Measurements from ENCODE around the gene PIK3C3. TPM values are rescaled to one million over a fixed set of nuclear protein-coding genes. Genes with fewer than 3 reads are reported as not detected.

The PIK3C3 gene
- total RNA-seq, 1 experiment from 2014 or later, result 50.8 TPM

DNA sequence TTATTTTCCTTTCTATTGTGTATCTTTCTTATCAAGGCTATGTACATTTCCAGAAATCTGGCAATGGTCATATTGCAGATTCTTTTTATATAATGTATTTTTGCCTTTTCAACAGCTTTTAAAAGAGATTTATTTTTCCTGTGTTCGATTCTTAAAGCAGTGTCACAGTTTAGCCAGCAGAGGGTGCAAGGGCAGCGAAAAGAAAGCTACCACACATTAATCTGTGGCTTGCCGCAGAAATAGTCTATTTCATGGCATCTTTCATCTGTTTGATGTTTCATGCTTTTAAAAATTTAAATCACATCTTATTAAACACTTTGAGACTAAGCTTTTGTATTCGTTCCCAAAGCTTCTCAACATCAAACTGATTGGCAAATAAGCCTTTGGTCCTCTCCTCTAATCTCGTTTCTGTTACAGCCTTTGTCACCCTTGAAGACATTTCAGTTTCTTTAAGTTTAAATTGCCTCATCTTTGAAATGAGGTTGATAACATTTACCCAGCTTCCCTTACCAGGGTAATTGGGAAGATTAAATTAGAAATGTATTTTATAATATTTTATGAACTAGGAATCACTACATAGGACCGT is 73.3 kb downstream of the PIK3C3 start:
- Histone ChIP-seq H3K9me3 (ENCODE audit: low read depth, low read length, poor library complexity, severe bottlenecking) (no peaks in the 10 kb centered on the region), H3K36me3 (ENCODE audit: insufficient read depth, low read length, poor library complexity, severe bottlenecking) (no peaks in the 10 kb centered on the region), H3K4me1 (ENCODE audit: insufficient read depth, low read length, poor library complexity, severe bottlenecking) (peaks cover 18% of the 10 kb centered on the region), H3K27me3 (replicated peaks; ENCODE audit: insufficient read depth, low read depth, low read length, poor library complexity) (no peaks in the 10 kb centered on the region), H3K4me3 (ENCODE audit: low read depth, low read length, poor library complexity, severe bottlenecking) (no peak overlapping the region), H3K27ac (ENCODE audit: low read depth, low read length, poor library complexity, severe bottlenecking) (no peak overlapping the region)
- CTCF ChIA-PET, result no interaction called here
- DNase-seq (ENCODE audit: low spot score), result peak; percentile 56
- BruUV-seq (replicated peaks), result no TSS peak
- POLR2A ChIA-PET (ENCODE audit: low non-redundant PET), result interaction anchor here (0.6 kb wide), 2 partner anchors 31 to 83 kb away, joined by 3 read pairs; no protein-coding TSS in a partner anchor
- intact Hi-C loops (cut with micrococcal nuclease; ENCODE audit: unreplicated experiment), result no loop called here
- no peak for TF ChIP-seq EZH2 (IDR thresholded peaks at IDR 0.05; ENCODE audit: borderline replicate concordance, low read depth, low read length, poor library complexity, severe bottlenecking)
- TF ChIP-seq, protein P1, sequence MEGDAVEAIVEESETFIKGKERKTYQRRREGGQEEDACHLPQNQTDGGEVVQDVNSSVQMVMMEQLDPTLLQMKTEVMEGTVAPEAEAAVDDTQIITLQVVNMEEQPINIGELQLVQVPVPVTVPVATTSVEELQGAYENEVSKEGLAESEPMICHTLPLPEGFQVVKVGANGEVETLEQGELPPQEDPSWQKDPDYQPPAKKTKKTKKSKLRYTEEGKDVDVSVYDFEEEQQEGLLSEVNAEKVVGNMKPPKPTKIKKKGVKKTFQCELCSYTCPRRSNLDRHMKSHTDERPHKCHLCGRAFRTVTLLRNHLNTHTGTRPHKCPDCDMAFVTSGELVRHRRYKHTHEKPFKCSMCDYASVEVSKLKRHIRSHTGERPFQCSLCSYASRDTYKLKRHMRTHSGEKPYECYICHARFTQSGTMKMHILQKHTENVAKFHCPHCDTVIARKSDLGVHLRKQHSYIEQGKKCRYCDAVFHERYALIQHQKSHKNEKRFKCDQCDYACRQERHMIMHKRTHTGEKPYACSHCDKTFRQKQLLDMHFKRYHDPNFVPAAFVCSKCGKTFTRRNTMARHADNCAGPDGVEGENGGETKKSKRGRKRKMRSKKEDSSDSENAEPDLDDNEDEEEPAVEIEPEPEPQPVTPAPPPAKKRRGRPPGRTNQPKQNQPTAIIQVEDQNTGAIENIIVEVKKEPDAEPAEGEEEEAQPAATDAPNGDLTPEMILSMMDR (conservative IDR thresholded peaks at IDR 0.05; ENCODE audit: low read depth, low read length), result peak; percentile 90

DNA sequence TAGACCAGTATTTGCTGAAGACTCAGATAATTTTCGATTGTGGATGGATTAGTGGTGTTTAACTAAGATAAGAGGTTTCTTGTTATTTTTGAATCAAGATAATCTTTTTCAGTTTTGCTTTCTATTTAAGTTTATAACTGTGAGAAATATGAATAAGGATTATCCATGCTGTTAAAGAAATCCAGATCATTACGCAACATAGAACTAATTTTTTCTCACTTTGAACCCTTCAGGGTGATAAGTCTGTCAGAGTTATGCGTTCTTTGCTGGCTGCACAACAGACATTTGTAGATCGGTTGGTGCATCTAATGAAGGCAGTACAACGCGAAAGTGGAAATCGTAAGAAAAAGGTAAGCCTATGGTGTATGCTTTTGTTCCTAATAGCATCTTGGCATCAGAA is 74.1 kb downstream of the PIK3C3 start:
- H3K9me3 ChIP-seq (ENCODE audit: low read depth, low read length, poor library complexity, severe bottlenecking), result no peaks in the 10 kb centered on the region
- BruUV-seq (replicated peaks), result no TSS peak
- H3K27me3 ChIP-seq (replicated peaks; ENCODE audit: insufficient read depth, low read depth, low read length, poor library complexity), result no peaks in the 10 kb centered on the region
- no peak for DNase-seq (ENCODE audit: low spot score)
- TF ChIP-seq, protein P1 (conservative IDR thresholded peaks at IDR 0.05; ENCODE audit: low read depth, low read length), result no peak
- no peak for TF ChIP-seq EZH2 (IDR thresholded peaks at IDR 0.05; ENCODE audit: borderline replicate concordance, low read depth, low read length, poor library complexity, severe bottlenecking)
- no peaks in the 10 kb centered on the region for H3K36me3 ChIP-seq (ENCODE audit: insufficient read depth, low read length, poor library complexity, severe bottlenecking)
- no peak overlapping the region for H3K4me3 ChIP-seq (ENCODE audit: low read depth, low read length, poor library complexity, severe bottlenecking)
- intact Hi-C loops (cut with micrococcal nuclease; ENCODE audit: unreplicated experiment), result no loop called here
- peaks cover 13% of the 10 kb centered on the region for H3K4me1 ChIP-seq (ENCODE audit: insufficient read depth, low read length, poor library complexity, severe bottlenecking)
- H3K27ac ChIP-seq (ENCODE audit: low read depth, low read length, poor library complexity, severe bottlenecking), result no peak overlapping the region
- ChIA-PET POLR2A (ENCODE audit: low non-redundant PET) (no interaction called here), CTCF (no interaction called here)

DNA sequence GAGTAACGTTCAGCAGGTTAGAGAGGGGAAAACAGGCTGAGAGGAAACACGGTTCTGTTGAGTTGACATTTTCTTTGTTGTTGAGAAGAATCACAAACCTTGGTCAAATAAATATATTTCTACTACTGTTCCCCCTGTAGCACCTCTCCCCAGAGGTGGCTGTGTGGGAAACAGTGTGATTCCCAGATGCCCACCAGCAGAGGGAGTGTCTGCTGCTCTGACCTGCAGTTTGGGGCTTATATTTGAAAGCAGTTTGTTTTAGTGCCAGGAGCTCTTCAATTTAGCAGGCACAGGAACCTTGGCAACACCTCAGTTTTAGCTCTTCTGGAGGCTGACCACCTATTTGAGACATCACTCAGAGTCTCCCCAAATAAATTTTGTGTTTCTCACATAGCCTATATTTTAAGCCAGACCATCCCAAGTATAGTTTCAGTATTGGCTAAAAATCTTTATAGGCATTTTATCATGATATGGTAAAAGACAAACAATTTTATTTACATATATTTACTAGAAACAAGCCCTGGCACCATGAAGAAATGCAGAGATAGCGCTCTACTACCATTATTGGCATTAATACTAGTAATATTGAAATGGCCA is 75.7 kb downstream of the PIK3C3 start:
- BruUV-seq (replicated peaks), result no TSS peak
- DNase-seq (ENCODE audit: low spot score), result peak; percentile 57
- POLR2A ChIA-PET (ENCODE audit: low non-redundant PET), result no interaction called here

More for the DNA sequence above, 75.7 kb downstream of the PIK3C3 start:
- CTCF ChIA-PET, result no interaction called here
- Histone ChIP-seq H3K36me3 (ENCODE audit: insufficient read depth, low read length, poor library complexity, severe bottlenecking) (no peaks in the 10 kb centered on the region), H3K4me3 (ENCODE audit: low read depth, low read length, poor library complexity, severe bottlenecking) (no peak overlapping the region), H3K27me3 (replicated peaks; ENCODE audit: insufficient read depth, low read depth, low read length, poor library complexity) (no peaks in the 10 kb centered on the region), H3K4me1 (ENCODE audit: insufficient read depth, low read length, poor library complexity, severe bottlenecking) (peaks cover 13% of the 10 kb centered on the region), H3K9me3 (ENCODE audit: low read depth, low read length, poor library complexity, severe bottlenecking) (no peaks in the 10 kb centered on the region), H3K27ac (ENCODE audit: low read depth, low read length, poor library complexity, severe bottlenecking) (no peak overlapping the region)
- intact Hi-C loops (cut with micrococcal nuclease; ENCODE audit: unreplicated experiment), result no loop called here
- TF ChIP-seq, protein P1 (conservative IDR thresholded peaks at IDR 0.05; ENCODE audit: low read depth, low read length), result peak; percentile 73
- no peak for TF ChIP-seq EZH2 (IDR thresholded peaks at IDR 0.05; ENCODE audit: borderline replicate concordance, low read depth, low read length, poor library complexity, severe bottlenecking)

All from A673 (cell line).